Activated T-cell treated with anti-CD3 and anti-CD28 coated beads, Interleukin-2, amount 50 U/mL, for 72 hours (primary cell): ENCODE measurements around the gene SLC9B2. TPM values are rescaled to one million over a fixed set of nuclear protein-coding genes. Genes with fewer than 3 reads are reported as not detected.

Experiments
- ATAC-seq, 2 donors: fragments of 150-1000 bp; cut with Tn5 transposase; replicated peaks in 1 of 2; 2 replicates each; pipeline ENCODE4 v1.10.0; 2021; ENCODE audit warnings: moderate library complexity in 2 of 2, mild to moderate bottlenecking in 1 of 2
- DNase-seq, 2 donors: peaks; one replicate each; pipeline ENCODE4 v3.0.0; 2021 to 2022; ENCODE audit warnings: mixed read lengths in 1 of 2
- H3K27ac Mint-ChIP-seq: one replicate; pipeline ENCODE4 v1.8.0; 2022; ENCODE audit warnings: mild to moderate bottlenecking, moderate library complexity, mixed read lengths
- H3K27me3 Mint-ChIP-seq: one replicate; pipeline ENCODE4 v1.8.0; 2022; ENCODE audit warnings: low read depth, mixed read lengths
- H3K36me3 Mint-ChIP-seq, 2 donors: one replicate each; pipeline ENCODE4 v1.8.0; 2022; ENCODE audit warnings: mixed read lengths in 2 of 2, mild to moderate bottlenecking in 1 of 2; ENCODE audit not compliant: insufficient read depth in 2 of 2
- H3K4me1 Mint-ChIP-seq: one replicate; pipeline ENCODE4 v1.8.0; 2022; ENCODE audit warnings: low read depth, mixed read lengths
- H3K4me3 Mint-ChIP-seq, 2 donors: one replicate each; pipeline ENCODE4 v1.8.0; 2022; ENCODE audit warnings: mild to moderate bottlenecking in 2 of 2, mixed read lengths in 2 of 2, moderate library complexity in 2 of 2
- H3K9me3 Mint-ChIP-seq, 2 donors: one replicate each; pipeline ENCODE4 v1.8.0; 2022; ENCODE audit warnings: mixed read lengths in 2 of 2
- total RNA-seq, 2 donors: library from RNA; stranded (reverse); gene quantifications; one replicate each; pipeline ENCODE4 v1.2.3, GENCODE V29; 2022

SLC9B2 gene
- total RNA-seq, 2 donors from 2014 or later: 22.5 to 24.5 TPM

DNA sequence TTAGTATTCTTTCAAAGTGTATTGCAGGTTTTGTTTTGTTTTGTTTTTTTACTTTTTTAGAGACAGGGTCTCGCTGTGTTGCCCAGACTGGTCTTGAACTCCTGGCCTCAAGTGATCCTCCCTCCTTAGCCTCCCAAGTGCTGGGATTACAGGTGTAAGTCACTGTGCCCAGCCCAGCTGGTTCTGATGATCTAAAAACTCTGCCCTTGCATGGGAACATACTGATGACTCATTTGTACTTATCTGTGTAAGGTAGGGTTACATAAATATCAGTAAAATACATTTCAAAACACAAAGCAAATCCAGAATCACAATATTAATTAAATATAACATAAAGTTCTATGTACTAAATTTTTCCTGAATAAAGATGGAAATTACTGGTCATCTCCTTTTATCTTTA is 49.7 kb downstream of the SLC9B2 start:
- Mint-ChIP-seq H3K9me3 (no peaks in the 10 kb centered on the region), H3K4me1 (peaks cover 6% of the 10 kb centered on the region), H3K27ac (no peak overlapping the region), H3K27me3 (no peaks in the 10 kb centered on the region), H3K36me3 (peaks cover 2 to 5% of the 10 kb centered on the region in 2 donors), H3K4me3 (no peak overlapping the region)
- no peak for DNase-seq
- no peak for ATAC-seq

GRCh38 chr4:103024996-103025395 is 51.6 kb downstream of the SLC9B2 start:
- no peak overlapping the region for H3K4me3 Mint-ChIP-seq
- no peak overlapping the region for H3K27ac Mint-ChIP-seq
- DNase-seq (no peak), ATAC-seq (no peak)
- H3K27me3 Mint-ChIP-seq: no peaks in the 10 kb centered on the region
- no peaks in the 10 kb centered on the region for H3K9me3 Mint-ChIP-seq
- H3K4me1 Mint-ChIP-seq: peaks cover 10% of the 10 kb centered on the region
- H3K36me3 Mint-ChIP-seq: peaks cover 0 to 3% of the 10 kb centered on the region in 2 donors

- DNase-seq (no peak), ATAC-seq (no peak)
- no peaks in the 10 kb centered on the region for H3K9me3 Mint-ChIP-seq
- no peak overlapping the region for H3K4me3 Mint-ChIP-seq
- H3K27me3 Mint-ChIP-seq: no peaks in the 10 kb centered on the region
- H3K4me1 Mint-ChIP-seq: peaks cover 25% of the 10 kb centered on the region
- peaks cover 0 to 3% of the 10 kb centered on the region in 2 donors for H3K36me3 Mint-ChIP-seq
- H3K27ac Mint-ChIP-seq: no peak overlapping the region
Measured at GRCh38 chr4:103021120-103021519, 55.4 kb downstream of the SLC9B2 start.

- peak within 1 kb of the TSS; percentile 99 for H3K27ac Mint-ChIP-seq
- H3K27me3 Mint-ChIP-seq: no peaks in the 10 kb centered on the region
- H3K36me3 Mint-ChIP-seq: peaks cover 0 to 1% of the 10 kb centered on the region in 2 donors
Measured at GRCh38 chr4:103019308-103020124, 57.0 kb downstream of the SLC9B2 start, which contains the start of gene SLC9B1. SLC9B1 (minus strand) TSS chr4:103019705; CDS start chr4:102991711, 27,994 bp downstream.

GRCh38 chr4:103018391-103019307 is 57.9 kb downstream of the SLC9B2 start:
- H3K27ac Mint-ChIP-seq: peak overlapping the region; percentile 99

More at GRCh38 chr4:103019308-103020124, 57.0 kb downstream of the SLC9B2 start, which contains the start of gene SLC9B1:
- no peaks in the 10 kb centered on the region for H3K9me3 Mint-ChIP-seq
- H3K4me3 Mint-ChIP-seq: peak within 1 kb of the TSS; percentile 92 to 94
- DNase-seq: peak; percentile 95 to 97
- H3K4me1 Mint-ChIP-seq: peaks cover 20% of the 10 kb centered on the region
- ATAC-seq: peak; percentile 99

GRCh38 chr4:103012551-103012950 is 64.0 kb downstream of the SLC9B2 start:
- Mint-ChIP-seq H3K27ac (peak overlapping the region; percentile 18), H3K4me1 (no peaks in the 10 kb centered on the region), H3K4me3 (no peak overlapping the region), H3K27me3 (no peaks in the 10 kb centered on the region), H3K9me3 (no peaks in the 10 kb centered on the region), H3K36me3 (no peaks in the 10 kb centered on the region)
- DNase-seq (no peak), ATAC-seq (no peak)

More at GRCh38 chr4:103018391-103019307, 57.9 kb downstream of the SLC9B2 start:
- no peak for ATAC-seq
- Mint-ChIP-seq H3K36me3 (peaks cover 0 to 1% of the 10 kb centered on the region in 2 donors), H3K4me1 (peaks cover 20% of the 10 kb centered on the region), H3K4me3 (peak overlapping the region; percentile 92 to 94), H3K9me3 (no peaks in the 10 kb centered on the region), H3K27me3 (no peaks in the 10 kb centered on the region)
- no peak for DNase-seq

- Mint-ChIP-seq H3K27ac (no peak overlapping the region), H3K4me3 (no peak overlapping the region), H3K9me3 (no peaks in the 10 kb centered on the region), H3K27me3 (no peaks in the 10 kb centered on the region), H3K36me3 (no peaks in the 10 kb centered on the region), H3K4me1 (no peaks in the 10 kb centered on the region)
- no peak for ATAC-seq
- DNase-seq: no peak
Measured at GRCh38 chr4:103012060-103012459, 64.5 kb downstream of the SLC9B2 start.

GRCh38 chr4:103011378-103012025 is 65.1 kb downstream of the SLC9B2 start:
- Mint-ChIP-seq H3K27me3 (no peaks in the 10 kb centered on the region), H3K27ac (no peak overlapping the region), H3K4me3 (no peak overlapping the region), H3K4me1 (no peaks in the 10 kb centered on the region), H3K9me3 (no peaks in the 10 kb centered on the region), H3K36me3 (no peaks in the 10 kb centered on the region)
- ATAC-seq (no peak), DNase-seq (no peak)

GRCh38 chr4:103010804-103011203 is 65.8 kb downstream of the SLC9B2 start:
- no peak for ATAC-seq
- no peak overlapping the region for H3K4me3 Mint-ChIP-seq
- no peaks in the 10 kb centered on the region for H3K9me3 Mint-ChIP-seq
- H3K4me1 Mint-ChIP-seq: no peaks in the 10 kb centered on the region
- no peak for DNase-seq
- H3K27me3 Mint-ChIP-seq: no peaks in the 10 kb centered on the region
- no peak overlapping the region for H3K27ac Mint-ChIP-seq
- H3K36me3 Mint-ChIP-seq: no peaks in the 10 kb centered on the region

GRCh38 chr4:103008875-103009729 is 67.5 kb downstream of the SLC9B2 start:
- Mint-ChIP-seq H3K27me3 (no peaks in the 10 kb centered on the region), H3K4me1 (no peaks in the 10 kb centered on the region), H3K36me3 (no peaks in the 10 kb centered on the region), H3K4me3 (no peak overlapping the region), H3K27ac (no peak overlapping the region), H3K9me3 (no peaks in the 10 kb centered on the region)
- DNase-seq (peak; percentile 13 to 35), ATAC-seq (peak; percentile 81 to 84)

- Mint-ChIP-seq H3K27me3 (no peaks in the 10 kb centered on the region), H3K4me1 (no peaks in the 10 kb centered on the region), H3K4me3 (no peak overlapping the region), H3K36me3 (peaks cover 5 to 9% of the 10 kb centered on the region in 2 donors), H3K9me3 (no peaks in the 10 kb centered on the region), H3K27ac (no peak overlapping the region)
- no peak for DNase-seq
- ATAC-seq: no peak
Measured at GRCh38 chr4:103002551-103002950, 74.0 kb downstream of the SLC9B2 start.

DNA sequence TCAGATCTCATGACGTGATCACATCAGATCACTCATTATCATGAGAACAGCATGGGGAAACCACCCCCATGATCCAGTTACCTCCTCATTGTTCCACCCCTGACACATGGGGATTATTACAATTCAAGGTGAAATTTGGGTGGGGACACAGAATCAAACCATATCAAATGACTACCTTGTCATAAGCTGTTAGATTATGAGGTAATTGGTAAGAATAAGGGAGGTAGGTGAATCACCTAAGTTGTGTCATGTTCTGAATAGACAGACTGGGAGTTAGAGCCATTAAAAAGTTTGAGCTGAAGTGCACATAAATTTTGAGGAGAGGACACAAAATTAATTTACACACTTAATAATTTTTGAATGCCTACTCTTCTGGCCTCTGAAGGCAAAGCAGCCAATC is 81.8 kb downstream of the SLC9B2 start:
- H3K27ac Mint-ChIP-seq: no peak overlapping the region
- H3K4me1 Mint-ChIP-seq: peaks cover under 1% of the 10 kb centered on the region
- no peaks in the 10 kb centered on the region for H3K27me3 Mint-ChIP-seq
- ATAC-seq (peak in 1 of 2 donors; percentile 33), DNase-seq (no peak)
- H3K9me3 Mint-ChIP-seq: peaks cover 6 to 8% of the 10 kb centered on the region in 2 donors
- H3K36me3 Mint-ChIP-seq: peaks cover 7 to 10% of the 10 kb centered on the region in 2 donors
- H3K4me3 Mint-ChIP-seq: no peak overlapping the region
